HG03575 (cell line): ENCODE data around the gene TMEM120B.
"Not testable (repeated sequence)": the region's sequence is repeated elsewhere in the genome, so short reads cannot be mapped to it uniquely, and the experiment has no call there.

Experiments
- ATAC-seq: cut with Tn5 transposase; IDR thresholded peaks from one replicate; pipeline ENCODE4 v1.9.1; 2021; ENCODE audit not compliant: unreplicated experiment, insufficient number of reproducible peaks, low FRiP score; ENCODE audit errors: extremely low read depth

TMEM120B gene

DNA sequence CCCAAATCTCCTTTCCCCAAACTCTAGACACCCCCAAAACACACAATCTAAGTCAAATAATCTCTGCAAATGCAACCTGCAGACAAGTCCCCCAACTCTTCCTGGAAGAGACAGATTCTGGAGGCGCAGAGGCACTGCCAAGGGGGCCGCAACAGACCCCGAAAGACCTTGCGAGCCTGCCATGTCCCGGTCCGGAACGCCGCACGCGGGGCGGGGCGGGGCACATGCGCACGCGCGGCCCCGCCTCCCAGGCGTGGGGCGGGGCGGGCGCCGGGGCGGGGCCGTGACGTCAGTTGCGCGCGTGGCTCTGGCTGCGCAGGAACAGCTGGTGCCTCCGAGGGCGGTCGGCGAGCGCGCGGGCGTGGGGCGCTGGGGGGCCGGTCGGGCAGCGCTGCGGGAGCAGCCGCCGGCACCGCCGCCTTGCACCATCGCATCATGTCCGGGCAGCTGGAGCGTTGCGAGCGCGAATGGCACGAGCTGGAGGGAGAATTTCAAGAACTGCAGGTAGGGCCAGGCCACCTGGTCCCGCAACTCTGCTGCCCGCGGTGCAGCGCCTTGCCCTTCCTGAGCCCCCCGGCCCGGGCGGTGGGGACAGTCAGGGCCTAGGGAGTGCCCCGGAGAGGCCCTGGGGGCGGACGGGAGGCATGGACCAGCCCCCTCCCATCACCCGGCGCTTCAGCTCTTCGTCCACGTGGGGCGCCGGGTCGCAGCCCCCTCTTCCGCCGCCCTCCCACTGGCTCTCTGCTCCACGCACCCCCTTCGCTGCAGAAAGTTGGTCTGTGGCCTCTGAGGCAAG is at the start of gene TMEM120B:
Gene TMEM120B, plus strand, starts transcription at position 292 of the 796 bp plus-strand sequence. Its CDS starts 144 bp downstream, at position 436.
- no peak for ATAC-seq

DNA sequence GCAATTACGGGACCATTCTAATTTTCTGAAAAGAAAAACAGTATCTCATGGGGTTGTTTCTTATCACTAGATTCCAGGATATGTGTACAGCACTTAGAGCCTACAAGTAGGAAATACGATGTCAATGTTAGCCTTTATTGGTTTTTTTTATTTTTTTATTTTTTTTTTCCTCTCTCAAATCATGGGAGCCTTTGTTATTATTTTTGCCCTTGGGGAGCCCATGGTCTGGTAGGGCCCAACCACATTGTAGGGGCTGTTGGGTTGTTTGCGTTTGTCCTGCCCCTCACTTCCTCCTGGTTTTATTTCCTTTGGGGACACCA is 49.0 kb upstream of the TMEM120B start:
- no peak for ATAC-seq

DNA sequence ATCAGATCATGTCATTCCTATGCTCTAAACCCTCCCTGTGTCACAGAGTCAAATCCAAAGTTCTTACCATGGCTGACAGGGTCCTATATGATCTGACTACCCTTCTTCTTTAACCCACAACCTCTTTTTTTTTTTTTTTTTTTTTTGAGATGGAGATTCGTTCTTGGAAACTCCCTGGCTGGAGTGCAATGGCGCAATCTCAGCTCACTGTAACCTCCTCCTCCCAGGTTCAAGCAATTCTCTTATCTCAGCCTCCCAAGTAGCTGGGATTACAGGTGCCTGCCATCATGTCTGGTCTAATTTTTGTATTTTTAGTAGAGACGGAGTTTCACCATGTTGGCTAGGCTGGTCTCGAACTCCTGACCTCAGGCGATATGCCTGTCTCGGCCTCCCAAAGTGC is 45.7 kb upstream of the TMEM120B start:
- not testable (repeated sequence) for ATAC-seq

DNA sequence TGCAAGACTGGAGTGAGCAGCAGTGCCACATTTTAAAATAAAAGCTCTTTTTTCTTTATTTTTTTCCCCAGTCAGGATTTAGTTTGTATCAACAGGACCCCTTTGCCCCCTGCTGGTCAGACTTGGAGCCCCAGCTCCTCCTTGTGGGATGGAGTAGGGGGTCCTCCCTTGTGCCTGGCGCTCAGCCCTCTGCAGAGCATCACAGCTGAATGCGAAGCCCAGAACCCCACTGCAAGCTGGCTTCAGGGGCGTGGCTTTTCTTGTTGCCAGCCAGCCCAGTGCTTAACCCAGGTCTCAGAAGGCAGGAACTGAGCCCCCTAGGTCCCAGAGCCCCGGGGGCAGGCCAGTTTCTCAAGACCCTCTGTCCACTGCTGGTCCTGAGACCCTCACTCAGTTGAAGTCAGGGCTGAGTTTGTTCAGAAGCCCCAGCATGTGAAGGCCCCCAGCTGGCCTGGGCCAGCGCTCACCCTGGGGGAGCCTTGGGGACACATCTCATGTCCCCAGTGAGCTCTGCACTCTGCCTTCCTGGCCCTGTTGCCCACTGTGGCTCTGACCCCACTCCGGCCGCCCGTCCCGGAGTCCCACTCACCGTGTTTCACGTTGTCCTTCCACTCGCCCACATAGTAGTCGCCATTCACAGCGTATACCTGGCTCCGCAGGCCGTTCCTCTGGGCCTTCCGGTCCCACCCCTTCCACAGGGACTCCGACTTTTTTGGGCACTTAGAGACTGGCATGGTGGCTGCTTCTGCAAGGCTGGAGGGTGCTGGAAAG is 43.6 kb upstream of the TMEM120B start:
- no peak for ATAC-seq

DNA sequence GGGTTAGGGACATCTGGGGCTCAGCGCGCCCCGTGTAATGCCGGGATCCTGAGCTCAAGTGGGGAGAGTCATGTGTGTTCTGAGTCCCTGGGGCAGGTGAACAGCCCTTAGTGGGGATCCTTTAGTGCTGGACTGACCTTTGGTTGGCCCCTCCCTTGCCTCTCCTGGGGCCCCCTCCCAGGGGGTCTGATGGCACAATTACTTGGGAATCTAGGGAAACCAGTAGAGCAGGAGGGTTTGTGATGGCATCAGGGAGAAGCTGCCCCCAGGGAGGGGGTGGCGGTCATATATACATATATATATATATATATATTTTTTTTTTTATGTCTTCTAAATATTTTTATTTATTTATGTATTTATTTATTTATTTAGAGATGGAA is 43.0 kb upstream of the TMEM120B start, which contains the start of gene MORN3:
Gene MORN3, minus strand, starts transcription at position 134 of the 380 bp plus-strand sequence. CDS start 171 bp downstream, outside the sequence.
- no peak for ATAC-seq

DNA sequence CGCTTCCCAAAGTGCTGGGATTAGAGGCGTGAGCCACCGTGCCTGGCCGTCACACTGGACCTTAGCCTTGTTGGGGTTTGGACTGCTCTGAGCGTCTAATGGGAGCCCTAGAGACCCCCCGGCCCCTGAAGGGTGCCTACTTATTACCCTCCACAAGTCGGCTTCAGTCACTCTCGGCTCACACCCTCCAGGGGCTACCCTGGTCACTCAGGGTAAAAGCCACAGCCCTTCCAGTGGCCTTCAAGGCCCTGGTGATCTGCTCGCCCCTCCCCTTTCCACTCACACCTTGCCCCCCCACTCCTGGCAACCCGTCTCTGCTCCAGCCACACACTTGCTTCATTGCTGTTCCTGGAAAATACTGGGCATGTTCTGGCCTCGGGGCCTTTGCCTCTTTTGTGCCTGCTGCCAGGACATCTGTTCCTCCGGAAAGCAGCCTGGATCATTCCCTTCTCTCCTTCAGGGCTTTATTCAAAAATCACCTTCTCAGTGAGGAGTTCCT is 39.5 kb upstream of the TMEM120B start:
- ATAC-seq = no peak

DNA sequence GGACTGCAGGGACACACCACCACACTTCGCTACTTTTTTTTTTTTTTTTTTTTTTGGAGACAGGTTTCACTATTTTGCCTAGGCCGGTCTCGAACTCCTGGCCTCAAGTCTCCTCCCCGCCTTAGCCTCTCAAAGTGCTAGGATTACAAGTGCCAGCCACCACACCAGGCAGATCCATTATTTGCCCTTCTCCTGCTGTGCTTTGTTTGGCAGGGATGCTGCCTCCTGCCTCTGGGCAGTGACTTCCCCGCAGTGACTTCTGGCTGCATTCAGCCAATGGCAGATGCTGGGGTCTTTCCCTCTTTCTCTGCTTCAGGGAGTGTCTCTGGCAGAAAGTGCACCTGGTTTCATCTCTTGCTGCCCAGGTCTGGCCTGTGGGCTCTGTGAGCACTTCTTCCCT is 36.4 kb upstream of the TMEM120B start:
- ATAC-seq = no peak

DNA sequence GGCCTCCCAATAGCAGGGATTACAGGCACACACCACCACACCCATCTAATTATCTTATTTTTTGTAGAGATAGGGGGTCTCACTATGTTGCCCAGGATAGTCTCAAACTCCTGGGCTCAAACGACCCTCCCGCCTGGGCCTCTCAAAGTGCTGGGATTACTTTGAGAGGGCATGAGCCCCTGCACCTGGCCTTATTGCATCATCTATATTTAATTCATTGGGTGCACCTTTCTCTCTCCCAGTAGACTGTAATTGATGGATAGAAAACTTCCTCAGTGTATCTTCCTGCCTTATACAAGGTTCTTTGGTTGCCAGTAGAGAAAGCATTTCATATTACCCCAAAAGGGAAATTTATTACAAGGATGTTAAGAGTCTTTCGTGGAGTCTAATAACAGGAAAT is 34.2 kb upstream of the TMEM120B start:
- ATAC-seq = no peak

DNA sequence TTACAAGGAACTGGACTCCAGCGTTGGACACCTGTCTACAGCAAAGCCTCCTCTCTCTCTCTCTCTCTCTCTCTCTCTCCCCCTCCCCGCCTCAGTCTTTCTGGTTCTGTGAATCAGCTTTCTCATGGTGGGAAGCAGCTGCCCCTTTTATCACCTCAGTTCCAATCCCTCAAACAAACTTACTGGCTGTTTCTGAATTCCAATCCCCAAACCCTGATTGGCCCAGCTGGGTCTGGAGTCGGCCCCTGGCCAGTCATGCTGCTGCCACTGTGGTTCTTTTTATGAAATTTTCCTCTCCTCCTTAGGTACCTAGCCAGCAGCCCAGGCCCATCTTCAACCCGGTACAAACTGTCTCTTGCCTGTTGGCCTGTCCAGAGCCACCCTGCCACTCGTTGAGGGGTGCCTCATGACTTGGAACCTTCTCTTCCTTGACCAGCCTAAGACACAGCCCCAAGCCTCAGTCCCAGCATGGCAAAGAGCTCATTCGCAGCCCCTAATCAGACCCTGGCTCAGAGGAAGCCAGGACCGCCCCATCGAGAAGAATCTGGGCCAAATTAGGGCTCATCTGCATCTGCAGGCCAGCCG is 33.7 kb upstream of the TMEM120B start:
- no peak for ATAC-seq

DNA sequence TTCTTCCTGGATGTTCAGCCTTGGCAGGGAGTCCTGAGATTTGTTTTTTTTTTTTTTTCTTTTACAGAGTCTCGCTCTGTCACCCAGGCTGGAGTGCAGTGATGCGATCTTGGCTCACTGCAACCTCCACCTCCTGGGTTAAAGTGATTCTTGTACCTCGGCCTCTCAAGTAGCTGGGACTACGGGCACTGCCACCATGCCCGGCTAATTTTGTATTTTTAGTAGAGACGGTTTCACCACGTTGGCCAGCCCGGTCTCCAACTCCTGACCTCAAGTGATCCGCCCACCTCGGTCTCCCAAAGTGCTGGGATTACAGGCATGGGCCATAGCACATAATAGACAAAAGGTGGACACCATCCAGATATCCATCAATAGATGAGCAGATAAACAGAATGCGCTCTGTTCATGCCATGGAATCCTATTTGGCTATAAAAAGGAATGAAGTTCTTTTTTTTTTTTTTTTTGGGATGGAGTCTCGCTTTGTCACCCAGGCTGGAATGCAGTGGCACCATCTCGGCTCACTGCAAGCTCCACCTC is 32.8 kb upstream of the TMEM120B start:
- not testable (repeated sequence) for ATAC-seq

DNA sequence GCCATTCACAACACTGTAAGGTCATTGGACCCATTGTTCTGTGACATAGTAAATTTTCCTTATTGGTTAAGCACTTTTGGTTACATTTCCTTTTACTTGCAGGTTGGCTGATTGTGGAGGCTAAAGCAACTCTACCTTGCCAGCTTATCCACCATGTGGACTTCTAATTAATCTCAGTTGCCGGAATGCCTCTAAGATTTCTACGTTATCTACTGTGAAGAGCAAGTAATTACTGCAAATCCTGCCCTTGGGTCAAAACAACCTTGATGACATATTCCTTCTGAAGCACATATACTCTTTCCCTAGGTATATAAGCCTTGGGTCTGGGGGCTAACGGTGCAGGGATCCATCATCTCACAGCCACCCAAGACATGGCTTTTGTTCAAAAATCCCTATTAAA is 23.6 kb upstream of the TMEM120B start:
- no peak for ATAC-seq

DNA sequence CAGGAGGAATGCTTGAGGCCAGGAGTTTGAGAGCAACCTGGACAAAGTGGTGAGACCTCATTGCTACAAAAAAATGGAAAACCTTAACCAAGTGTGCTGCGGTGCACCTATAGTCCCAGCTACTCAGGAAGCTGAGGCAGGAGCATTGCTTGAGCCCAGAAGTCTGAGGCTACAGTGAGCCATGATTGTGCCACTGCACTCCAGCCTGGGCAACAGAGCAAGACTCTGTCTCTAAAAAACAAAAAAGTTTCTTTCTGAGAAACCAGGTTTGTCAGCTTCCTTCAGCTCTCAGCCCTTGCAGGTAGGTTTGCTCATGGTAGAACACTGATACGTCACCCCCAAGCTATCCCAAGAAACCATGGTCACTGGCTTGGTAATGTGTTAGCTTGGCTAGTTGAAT is 23.1 kb upstream of the TMEM120B start:
- ATAC-seq = no peak

DNA sequence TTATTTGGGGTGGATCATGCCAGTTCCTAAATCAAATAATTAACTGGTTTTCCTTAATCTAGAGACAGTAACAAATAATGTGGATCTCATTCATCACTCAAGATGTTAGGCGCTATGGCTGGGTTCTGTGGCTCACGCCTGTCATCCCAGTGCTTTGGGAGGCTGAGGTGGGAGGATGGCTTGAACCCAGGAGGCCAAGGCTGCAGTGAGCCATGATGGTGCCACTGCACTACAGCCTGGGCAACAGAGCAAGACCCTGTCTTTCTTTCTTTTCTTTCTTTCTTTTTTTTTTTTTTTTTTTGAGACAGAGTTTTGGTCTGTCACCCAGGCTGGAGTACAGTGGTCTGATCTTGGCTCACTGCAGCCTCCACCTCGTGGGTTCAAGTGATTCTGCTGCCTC is 19.8 kb upstream of the TMEM120B start:
- not testable (repeated sequence) for ATAC-seq

DNA sequence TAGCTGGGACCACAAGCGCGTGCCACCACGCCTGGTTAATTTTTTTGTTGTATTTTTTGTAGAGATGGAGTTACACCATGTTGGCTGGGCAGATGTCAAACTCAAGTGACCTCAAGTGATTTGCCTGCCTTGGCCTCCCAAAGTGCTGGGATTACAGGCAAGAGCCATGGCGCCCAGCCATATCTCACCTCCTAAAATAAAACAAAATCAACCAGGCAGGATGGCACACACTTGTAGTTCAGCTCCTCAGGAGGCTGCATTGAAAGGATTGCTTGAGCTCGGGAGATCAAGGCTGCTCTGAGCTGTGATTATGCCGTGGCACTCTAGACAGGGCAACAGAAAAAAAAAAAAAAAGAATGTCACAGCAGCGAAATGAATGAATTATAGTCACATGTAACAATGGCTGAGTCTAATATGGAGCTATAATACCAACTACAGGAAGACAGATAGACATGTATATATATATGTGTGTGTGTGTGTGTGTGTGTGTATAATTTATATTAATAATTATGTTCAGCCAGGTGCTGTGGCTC is 19.3 kb upstream of the TMEM120B start:
- no peak for ATAC-seq

DNA sequence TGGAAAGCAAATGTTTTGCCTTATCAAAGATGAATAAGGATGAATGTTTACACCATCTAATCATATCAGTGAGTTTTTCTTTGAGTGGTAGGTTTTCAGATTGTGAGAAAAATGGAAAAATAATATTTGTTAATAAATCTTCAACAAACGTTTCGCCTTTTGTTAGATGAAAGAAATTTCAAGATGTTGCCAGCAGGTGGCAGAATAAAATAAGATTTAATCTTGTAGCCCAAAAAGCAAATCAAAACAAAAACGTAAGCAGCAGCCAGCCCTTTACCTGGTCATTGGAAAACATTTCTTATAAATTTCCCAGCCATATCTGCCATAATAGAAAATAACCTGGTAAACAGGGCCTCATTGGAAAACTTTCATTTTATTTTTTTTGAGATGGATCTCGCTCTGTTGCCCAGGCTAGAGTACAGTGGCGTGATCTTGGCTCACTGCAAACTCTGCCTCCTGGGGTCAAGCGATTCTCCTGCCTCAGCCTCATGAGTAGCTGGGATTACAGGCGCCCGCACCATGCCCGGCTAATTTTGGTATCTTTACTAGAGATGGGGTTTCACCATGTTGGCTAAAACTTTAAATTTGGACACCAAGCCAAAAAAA is 15.4 kb upstream of the TMEM120B start:
- ATAC-seq = no peak

DNA sequence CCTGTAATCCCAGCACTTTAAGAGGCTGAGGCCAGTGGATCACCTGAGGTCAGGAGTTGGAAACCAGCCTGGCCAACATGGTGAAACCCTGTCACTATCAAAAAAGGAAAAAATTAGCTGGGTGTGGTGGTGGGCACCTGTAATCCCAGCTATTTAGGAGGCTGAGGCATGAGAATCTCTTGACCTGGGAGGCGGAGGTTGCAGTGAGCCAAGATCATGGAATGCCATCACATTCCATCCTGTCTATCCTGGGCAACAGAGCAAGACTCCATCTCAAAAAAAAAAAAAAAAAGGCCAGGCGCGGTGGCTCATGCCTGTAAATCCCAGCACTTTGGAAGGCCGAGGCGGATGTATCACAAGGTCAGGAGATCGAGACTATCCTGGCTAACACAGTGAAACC is 14.7 kb upstream of the TMEM120B start:
- not testable (repeated sequence) for ATAC-seq

DNA sequence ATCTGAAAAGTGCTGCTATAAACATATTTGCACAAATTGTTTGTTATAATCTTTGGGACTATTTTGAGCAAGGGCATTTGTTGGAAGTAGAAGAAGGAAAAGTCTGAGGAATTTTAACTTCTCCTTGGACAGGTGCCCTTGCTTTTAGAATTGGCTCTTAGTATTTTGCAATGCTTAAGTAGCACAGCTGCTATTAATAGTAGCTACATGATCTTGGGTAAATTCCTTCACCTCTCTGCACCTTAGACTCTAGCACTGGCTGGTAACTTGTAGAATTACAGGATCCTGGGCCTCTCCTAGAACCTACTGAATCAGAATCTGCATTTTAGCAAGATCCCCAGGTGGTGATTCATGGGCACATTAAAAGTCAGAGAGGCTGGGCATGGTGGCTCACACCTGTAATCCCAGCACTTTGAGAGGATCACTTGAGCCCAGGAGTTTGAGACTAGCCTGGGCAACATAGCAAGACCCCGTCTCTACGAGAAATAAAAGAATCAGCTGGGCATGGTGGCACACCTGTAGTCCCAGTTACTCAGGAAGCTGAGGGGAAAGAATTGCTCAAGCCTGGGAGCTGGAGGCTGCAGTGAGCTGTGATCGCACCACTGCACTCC is 10.8 kb upstream of the TMEM120B start:
- ATAC-seq = no peak

DNA sequence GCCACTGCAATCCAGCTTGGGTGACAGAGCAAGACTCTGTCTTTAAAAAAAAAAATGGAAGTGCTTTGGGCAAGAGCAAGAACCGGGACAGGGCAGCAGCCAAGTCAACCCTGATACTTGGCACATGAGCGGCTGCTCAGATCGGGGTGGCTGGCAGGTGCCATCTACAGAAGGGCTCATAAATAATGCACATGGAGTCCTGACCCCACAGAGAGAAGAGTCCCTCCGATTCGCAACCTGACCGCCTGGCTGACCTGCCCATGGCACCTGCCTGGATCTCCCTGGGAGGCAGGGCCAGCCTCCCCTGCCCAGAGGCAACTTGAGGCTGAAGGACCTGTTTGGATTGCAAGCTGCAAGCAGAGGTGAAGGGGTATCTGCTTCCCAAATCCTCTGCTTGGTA is 9.6 kb upstream of the TMEM120B start:
- ATAC-seq = no peak

DNA sequence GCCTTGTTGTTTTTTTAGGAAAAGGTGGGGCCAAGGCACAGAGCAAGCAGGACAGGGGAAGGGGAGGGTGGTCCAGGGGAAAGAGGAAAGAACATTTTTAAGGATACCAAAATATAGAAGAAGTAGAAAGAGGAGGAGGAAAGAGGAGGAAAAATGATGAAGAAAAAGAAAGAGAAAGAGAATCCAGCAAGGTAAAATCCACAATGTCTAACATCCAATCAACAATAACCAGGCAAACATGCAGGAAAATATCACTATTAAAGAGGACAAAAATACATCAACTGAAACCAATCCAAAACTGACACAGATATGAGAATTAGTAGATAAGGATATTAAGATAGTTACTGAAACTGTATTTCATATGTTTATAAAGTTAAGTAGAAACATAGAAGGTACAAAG is 7.0 kb upstream of the TMEM120B start:
- no peak for ATAC-seq
